ENCODE measurements around the gene EID3.

GRCh38 chr12:104288635-104289274 lies 14.8 kb upstream of the EID3 start:
- peak; percentile 92 for TF ChIP-seq MAX (IDR thresholded peaks at IDR 0.05)
- TF ChIP-seq CEBPB (IDR thresholded peaks at IDR 0.05) = no peak
- TF ChIP-seq EP300 (IDR thresholded peaks at IDR 0.05; ENCODE audit: borderline replicate concordance) = no peak

Measured in Ishikawa (cell line).